DLD1 (cell line): Measurements from ENCODE around the gene ARID1B.
"Not testable (repeated sequence)": the region's sequence is repeated elsewhere in the genome, so short reads cannot be mapped to it uniquely, and the experiment has no call there.

Experiments used
- in situ Hi-C: cut with HindIII; loops from 2 replicates; pipeline ENCODE4 v1.10.0; 2017; ENCODE audit warnings: low sequenced_read_pairs

Gene ARID1B

GRCh38 chr6:156928126-156928525, 150.9 kb downstream of the ARID1B start:
- in situ Hi-C loops = no loop called here

- in situ Hi-C loops = no loop called here
Observed at GRCh38 chr6:156928972-156929371, 151.8 kb downstream of the ARID1B start.

GRCh38 chr6:156931283-156931682, 154.1 kb downstream of the ARID1B start:
- in situ Hi-C loops = no loop called here

DNA sequence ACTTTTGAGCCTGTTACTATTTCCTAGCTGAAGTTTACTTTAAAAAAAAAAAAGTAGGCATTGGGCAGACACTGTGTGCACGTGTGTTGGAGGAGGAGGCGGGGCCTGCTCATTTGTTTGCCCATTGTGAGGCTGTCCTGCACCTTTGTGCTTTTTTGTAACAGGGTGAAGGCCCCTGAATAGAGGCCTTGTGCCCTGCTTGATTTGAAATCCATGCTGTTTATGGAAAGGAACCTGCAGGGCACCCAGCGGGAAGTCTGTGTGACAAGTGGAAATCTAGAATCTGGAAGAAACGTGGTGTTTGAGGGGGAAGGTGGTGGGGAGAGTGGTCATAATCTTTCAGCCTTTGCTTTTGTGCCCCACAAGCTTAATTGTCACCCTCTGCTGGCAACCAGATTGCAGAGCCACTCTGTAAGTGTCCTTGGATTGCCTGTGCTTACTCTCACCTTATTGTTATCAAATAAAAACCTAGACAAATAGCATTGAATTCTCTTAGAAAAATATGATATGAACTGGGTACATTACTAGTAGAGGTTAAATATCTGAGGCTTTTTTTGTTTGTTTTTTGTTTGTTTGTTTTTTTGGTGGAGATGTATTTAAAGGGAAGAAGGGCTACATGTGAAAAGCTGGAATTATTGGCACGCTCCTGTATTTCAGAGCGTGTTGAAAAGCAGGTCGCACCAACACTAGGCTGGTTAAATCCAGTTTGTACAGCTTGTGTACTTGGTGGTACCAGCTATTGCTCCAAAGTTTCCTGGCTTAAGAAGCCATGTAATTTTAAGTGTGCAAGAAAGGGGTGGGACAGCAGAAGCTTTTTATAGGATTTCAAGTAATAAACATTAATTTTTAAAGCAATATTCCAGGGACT, 156.3 kb downstream of the ARID1B start:
- in situ Hi-C loops = no loop called here

DNA sequence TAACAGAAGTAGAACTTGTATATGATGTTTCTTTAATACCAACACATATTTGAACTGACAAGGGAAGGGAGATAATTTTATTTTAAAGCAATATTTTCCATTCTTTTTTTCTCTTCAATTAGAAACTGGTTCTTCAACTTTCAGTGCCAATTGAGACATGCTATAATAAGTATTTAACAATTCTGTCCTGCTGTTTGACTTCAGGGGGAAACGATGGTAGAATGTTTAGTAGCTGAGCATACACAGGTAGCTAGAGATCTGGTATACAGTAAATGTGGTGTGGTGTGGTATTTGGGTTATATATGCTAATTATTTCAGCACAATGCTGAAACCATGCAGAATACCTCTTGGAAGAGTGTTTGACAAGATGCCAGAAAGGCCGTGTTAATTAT, 156.9 kb downstream of the ARID1B start:
- in situ Hi-C loops = no loop called here

GRCh38 chr6:156935000-156935399, 157.8 kb downstream of the ARID1B start:
- in situ Hi-C loops = no loop called here

DNA sequence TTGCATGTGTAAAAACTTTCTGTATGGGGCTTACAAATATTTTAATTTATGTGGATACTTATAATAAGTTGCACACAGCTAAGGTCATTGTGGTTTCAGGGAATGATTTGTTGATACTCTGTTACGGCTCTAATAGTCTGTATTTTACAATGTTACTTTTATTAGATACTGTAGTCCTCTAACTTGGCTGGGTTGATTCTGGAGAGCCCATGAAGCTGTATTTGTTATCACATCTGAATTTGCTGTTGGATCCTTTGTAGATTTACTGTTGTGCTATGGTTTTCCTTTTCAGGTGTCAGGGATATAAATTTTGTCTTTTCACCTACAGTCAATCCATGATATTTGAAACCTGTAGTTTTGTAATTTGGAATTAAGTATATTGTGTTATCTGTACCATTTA, 161.0 kb downstream of the ARID1B start:
- in situ Hi-C loops = no loop called here

DNA sequence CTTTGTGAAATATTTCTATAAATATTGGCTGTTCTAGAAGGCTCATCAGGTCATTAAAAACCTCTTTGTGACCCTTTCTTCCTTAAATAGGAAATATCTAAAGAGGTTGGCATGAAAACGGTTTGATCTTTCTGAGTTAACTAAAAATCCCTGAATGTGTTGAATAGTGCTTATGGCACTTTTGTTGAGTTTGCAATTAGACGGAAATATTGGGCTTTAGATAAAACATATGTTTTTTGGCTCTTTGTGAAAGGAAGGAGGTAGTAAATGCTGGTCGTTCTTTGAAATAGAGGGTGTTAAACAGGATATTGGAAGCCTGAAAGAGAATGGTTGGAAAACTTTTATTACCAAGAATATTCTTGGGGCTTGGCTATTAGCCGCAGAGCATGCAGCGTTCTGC, 163.0 kb downstream of the ARID1B start:
- in situ Hi-C loops = no loop called here

- in situ Hi-C loops = no loop called here
Observed at GRCh38 chr6:156942266-156942665, 165.1 kb downstream of the ARID1B start.

DNA sequence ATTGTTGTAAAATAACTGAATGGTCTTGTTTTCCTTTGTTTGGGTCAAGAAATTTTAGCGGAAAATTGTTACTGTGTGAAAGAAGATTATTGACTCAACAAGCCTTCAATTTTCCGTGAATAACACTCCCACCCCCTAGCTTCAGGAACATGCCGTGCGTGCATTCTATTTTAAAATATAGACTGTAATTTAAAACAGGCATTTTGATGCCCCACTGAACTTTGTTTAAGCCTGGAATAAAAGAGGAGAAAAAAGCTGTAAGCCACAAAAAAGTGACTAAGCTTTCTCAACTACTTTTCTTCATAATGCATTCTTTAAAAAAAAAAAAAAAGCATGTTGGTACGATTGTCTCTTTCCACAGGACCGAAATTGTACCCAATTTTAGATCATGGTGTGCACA, 166.0 kb downstream of the ARID1B start:
- in situ Hi-C loops = no loop called here

DNA sequence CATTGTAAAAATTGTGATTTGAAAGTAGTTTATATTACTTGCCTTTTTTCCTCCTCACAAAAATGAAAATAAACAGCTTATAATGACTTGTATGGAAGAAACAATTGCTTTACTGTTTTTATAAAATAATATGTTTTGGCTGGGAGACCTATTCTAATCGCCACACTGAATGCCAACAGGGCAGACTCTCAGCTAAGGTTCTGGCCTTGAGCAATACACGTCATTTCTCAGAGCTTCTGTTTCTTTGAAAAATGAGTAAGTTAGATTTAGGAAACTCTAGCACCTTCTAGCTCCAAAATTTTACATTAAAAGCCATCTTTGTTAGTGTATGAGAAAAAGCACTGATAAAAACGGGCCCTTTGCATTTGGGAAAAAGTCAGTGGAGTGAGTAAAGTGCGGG, 166.6 kb downstream of the ARID1B start:
- in situ Hi-C loops = no loop called here

GRCh38 chr6:156944412-156944811, 167.2 kb downstream of the ARID1B start:
- in situ Hi-C loops = no loop called here

DNA sequence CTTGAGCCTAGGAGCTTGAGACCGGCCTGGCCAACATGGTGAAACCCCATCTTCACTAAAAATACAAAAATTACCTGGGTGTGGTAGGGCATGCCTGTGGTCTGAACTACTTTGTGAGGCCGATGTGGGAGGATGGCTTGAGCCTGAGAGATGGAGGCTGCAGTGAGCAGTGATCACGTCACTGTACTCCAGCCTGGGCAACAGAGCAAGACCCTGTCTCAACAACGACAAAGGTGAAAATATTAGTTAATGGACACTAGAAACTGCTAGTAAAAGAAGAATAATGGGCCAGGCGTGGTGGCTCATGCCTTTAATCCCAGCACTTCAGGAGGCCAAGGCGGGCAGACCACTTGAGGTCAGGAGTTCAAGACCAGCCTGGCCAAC, 168.6 kb downstream of the ARID1B start:
- in situ Hi-C loops = not testable (repeated sequence)

DNA sequence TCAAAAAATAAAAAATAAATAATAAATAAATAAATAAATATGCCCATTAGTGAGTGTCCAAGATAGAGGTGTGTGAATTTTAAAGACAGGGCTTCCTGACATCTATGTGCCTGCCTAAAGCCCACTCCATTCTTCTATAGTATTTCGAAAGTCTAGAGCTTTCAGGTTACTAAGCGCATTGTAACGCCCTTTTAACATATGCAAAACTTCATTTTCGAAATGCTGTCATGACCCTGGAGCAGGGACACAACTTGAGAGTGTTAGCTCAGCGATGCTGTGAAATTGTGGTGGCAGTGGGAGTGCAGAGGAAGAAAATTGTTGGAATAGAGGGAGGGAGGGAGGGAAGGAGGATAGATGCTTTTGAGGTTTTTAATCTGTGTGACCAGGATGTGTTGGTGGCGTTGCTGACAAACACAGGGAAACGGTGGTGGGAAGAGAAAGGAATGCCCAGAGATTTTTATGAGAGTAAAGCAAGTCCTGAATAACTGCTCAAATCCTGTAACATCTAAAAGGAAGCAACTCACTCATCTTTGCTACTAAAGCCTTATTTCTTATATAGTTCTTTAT, 169.3 kb downstream of the ARID1B start:
- in situ Hi-C loops = no loop called here

DNA sequence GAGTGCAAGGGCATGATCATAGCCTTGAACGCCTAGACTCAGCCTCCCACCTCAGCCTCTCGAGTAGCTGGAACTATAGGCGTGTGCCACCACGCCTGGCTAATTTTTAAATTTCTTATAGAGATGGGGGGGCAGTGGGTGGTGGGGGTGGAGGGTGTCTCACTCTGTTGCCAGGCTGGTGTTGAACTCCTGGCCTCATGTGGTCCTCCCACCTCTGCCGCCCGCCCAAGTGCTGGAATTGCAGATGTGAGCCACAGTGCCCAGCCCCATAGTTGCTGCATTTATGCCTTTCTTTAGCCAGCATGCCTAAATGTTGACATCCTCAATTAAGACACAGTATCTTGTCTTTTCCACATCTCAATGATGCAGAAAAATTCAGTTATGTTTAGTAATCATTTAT, 171.1 kb downstream of the ARID1B start:
- in situ Hi-C loops = no loop called here

- in situ Hi-C loops = no loop called here
Observed at GRCh38 chr6:156948807-156949206, 171.6 kb downstream of the ARID1B start.

DNA sequence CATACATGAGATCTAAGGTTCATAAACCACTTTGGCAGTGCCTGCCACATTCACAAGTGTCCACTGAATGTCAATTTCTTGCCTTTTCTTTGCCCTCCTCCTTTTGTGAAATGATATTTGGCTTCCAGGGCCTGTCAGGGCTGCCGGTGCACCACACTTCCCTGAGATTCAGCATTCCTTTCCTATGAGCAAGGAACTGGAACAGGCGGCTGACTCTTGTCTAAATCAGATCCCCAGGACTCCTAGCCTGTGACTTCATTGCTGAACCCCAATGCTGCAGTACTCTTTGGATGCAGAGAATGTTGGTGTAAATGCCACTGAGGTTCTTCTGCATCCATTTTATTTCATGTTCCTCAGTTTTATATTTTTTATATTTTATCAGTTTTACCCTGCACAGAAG, 172.2 kb downstream of the ARID1B start:
- in situ Hi-C loops = no loop called here

DNA sequence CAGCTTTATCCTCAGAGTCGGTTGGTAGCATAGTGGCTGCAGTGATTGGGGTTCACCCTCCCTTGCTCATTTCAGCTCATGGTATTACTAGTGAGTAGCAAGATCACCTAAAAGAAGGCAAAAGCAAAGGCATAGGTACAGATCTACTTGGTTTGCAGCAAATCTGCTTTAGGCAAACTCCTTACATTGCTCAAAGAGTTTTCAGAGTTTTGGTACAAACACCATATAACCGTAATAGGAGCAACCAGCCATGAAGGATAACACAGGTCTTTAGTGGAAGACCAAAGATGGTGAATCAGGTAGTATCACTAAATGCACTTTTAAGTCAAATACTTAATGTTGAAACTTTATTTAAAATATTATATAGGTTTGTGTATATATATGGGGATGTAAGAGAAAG, 172.9 kb downstream of the ARID1B start:
- in situ Hi-C loops = no loop called here

DNA sequence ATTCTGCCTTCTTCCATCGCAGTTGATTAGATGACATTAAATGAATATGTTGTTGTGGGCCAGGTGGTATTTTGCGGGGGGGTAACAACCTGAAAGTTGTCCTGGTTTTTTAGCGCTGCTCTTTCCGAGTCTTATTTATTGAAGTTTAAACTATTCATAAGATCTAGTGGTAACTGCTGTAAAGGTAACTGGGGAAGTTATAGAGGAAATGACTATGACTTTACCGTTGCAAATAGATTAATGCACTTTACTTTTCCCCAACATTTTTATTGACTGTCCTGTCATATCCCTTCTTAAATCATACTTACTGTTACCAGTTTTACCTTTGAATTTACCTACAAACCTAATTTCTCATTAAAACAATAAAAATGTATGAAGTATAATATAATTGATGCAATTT, 173.4 kb downstream of the ARID1B start:
- in situ Hi-C loops = no loop called here

GRCh38 chr6:156952401-156952800, 175.2 kb downstream of the ARID1B start:
- in situ Hi-C loops = no loop called here

GRCh38 chr6:156953127-156953478, 175.9 kb downstream of the ARID1B start:
- in situ Hi-C loops = no loop called here

DNA sequence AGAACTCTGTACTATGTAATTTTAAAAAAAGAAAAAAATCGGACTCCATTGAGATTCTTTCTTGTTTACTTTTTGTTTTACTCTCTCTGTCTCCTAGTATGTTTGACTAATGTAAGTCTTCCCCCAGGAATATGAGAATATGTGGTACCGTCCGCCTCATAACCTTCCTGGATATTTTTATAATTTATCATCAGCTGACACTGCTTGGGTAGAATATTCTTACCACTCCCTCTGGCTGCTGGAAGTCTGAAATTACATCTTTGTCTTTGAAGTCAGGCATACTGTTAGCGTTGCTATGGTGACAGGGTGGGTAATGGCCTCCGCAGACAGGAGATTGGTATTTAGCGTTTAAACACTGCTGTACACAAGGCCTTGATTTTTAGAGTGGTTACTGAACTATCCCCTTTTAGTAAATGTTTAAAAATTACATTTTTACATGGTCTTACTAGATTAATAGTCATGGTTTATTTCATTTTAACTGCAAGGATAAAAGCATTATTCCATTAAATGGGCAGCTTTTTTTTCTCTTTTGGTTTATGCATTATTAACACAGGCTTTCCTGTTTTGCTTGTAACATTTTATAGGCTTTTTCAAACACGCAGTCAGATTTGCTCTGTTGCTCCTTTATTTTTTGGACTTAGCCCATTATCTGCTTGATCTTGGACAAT, 176.4 kb downstream of the ARID1B start:
- in situ Hi-C loops = no loop called here
